Astrocyte (in vitro differentiated cells and primary cell): Measurements from ENCODE around the gene PIP4K2C. TPM values are rescaled to one million over a fixed set of nuclear protein-coding genes. Genes with fewer than 3 reads are reported as not detected.
A peak's percentile ranks its signal among the peaks of the same experiment; 100 is the strongest.

Source experiments
- DNase-seq: peaks from one replicate; pipeline ENCODE4 v3.0.0-alpha.2; 2010; ENCODE audit warnings: low read depth
- FAIRE-seq: peaks from 2 replicates; lab custom pipeline; 2011; peaks lifted over from hg19 to GRCh38; lab: Jason Lieb, UNC
- H2AFZ ChIP-seq: 2 replicates; pipeline ENCODE4 v1.6.0; 2012; ENCODE audit warnings: low read depth, low read length, inconsistent platforms
- H3K27ac ChIP-seq: 2 replicates; pipeline ENCODE4 v1.5.1; 2011; ENCODE audit warnings: low read depth, low read length, inconsistent platforms
- H3K27me3 ChIP-seq: 2 replicates; pipeline ENCODE4 v1.6.0; 2011; ENCODE audit warnings: low read length, inconsistent platforms; ENCODE audit not compliant: insufficient read depth
- H3K36me3 ChIP-seq: 2 replicates; pipeline ENCODE4 v1.5.1; 2011; ENCODE audit warnings: low read length, inconsistent platforms; ENCODE audit not compliant: insufficient read depth
- H3K4me1 ChIP-seq: 2 replicates; pipeline ENCODE4 v1.5.1; 2011; ENCODE audit warnings: low read length, inconsistent platforms; ENCODE audit not compliant: insufficient read depth
- H3K4me2 ChIP-seq: 2 replicates; pipeline ENCODE4 v1.6.0; 2012; ENCODE audit warnings: low read length, inconsistent platforms
- H3K4me3 ChIP-seq: 2 replicates; pipeline ENCODE4 v1.5.1; 2011; ENCODE audit warnings: low read depth, mild to moderate bottlenecking, low read length, inconsistent platforms; ENCODE audit not compliant: insufficient read depth
- H3K79me2 ChIP-seq: 2 replicates; pipeline ENCODE4 v1.6.0; 2012; ENCODE audit warnings: mild to moderate bottlenecking, low read length, inconsistent platforms; ENCODE audit not compliant: insufficient read depth
- H3K9ac ChIP-seq: 2 replicates; pipeline ENCODE4 v1.6.0; 2012; ENCODE audit warnings: mild to moderate bottlenecking, low read length, inconsistent platforms
- H3K9me3 ChIP-seq: 2 replicates; pipeline ENCODE4 v1.5.1; 2012; ENCODE audit warnings: low read depth, mild to moderate bottlenecking, low read length, inconsistent platforms; ENCODE audit not compliant: insufficient read depth
- H4K20me1 ChIP-seq: 2 replicates; pipeline ENCODE4 v1.6.0; 2012; ENCODE audit warnings: low read length, inconsistent platforms; ENCODE audit not compliant: insufficient read depth
- H3K27ac Mint-ChIP-seq: one replicate; pipeline ENCODE4 v1.8.0; 2021; ENCODE audit warnings: mild to moderate bottlenecking, mixed read lengths; ENCODE audit not compliant: unreplicated experiment
- H3K27me3 Mint-ChIP-seq: one replicate; pipeline ENCODE4 v1.8.0; 2021; ENCODE audit warnings: low read depth, mixed read lengths; ENCODE audit not compliant: unreplicated experiment
- H3K36me3 Mint-ChIP-seq: one replicate; pipeline ENCODE4 v1.8.0; 2021; ENCODE audit warnings: low read depth, mixed read lengths; ENCODE audit not compliant: unreplicated experiment
- H3K4me1 Mint-ChIP-seq: one replicate; pipeline ENCODE4 v1.8.0; 2021; ENCODE audit warnings: low read depth, mixed read lengths; ENCODE audit not compliant: unreplicated experiment
- H3K4me3 Mint-ChIP-seq: one replicate; pipeline ENCODE4 v1.8.0; 2021; ENCODE audit warnings: mild to moderate bottlenecking, moderate library complexity, mixed read lengths; ENCODE audit not compliant: unreplicated experiment
- H3K9me3 Mint-ChIP-seq: one replicate; pipeline ENCODE4 v1.8.0; 2021; ENCODE audit warnings: mild to moderate bottlenecking, mixed read lengths; ENCODE audit not compliant: unreplicated experiment
- EZH2 ChIP-seq: IDR thresholded peaks from 2 replicates; pipeline ENCODE4 v1.6.1; 2012; ENCODE audit warnings: mild to moderate bottlenecking, low read length, inconsistent platforms; ENCODE audit not compliant: insufficient read depth
- total RNA-seq: library from RNA; stranded (reverse); gene quantifications from 2 replicates; pipeline ENCODE4 v1.2.1, GENCODE V29; 2021
- TF ChIP-seq, protein P1 (sequence below): IDR thresholded peaks from 2 replicates; pipeline ENCODE4 v1.5.1; 2011; ENCODE audit warnings: low read depth, mild to moderate bottlenecking, inconsistent platforms, low read length, moderate library complexity; ENCODE audit not compliant: insufficient read depth

Gene PIP4K2C
- total RNA-seq, 1 donor from 2014 or later, result 43.3 TPM

DNA sequence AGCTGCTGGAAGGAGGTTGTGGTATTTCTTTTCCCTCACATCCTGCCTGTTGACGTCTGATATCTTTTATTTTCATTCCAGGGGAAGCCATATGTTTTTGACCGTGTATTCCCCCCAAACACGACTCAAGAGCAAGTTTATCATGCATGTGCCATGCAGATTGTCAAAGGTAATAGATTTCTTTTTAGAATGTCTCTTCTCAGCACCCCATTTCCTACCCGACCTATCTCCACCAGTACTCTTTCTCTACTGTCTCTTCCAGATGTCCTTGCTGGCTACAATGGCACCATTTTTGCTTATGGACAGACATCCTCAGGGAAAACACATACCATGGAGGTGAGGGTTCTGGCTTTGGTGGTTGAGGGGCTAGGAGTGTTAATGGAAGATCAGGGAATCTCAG, 27.6 kb upstream of the PIP4K2C start:
- Mint-ChIP-seq H3K4me3 (no peak overlapping the region), H3K4me1 (no peaks in the 10 kb centered on the region), H3K36me3 (peaks cover 19% of the 10 kb centered on the region), H3K27me3 (peaks cover 12% of the 10 kb centered on the region), H3K9me3 (peaks cover 1% of the 10 kb centered on the region), H3K27ac (no peak overlapping the region)
- Histone ChIP-seq H3K4me1 (peaks cover 3% of the 10 kb centered on the region), H3K4me2 (no peak overlapping the region), H2AFZ (no peak overlapping the region), H3K9ac (no peak overlapping the region), H3K9me3 (no peaks in the 10 kb centered on the region), H3K27me3 (no peaks in the 10 kb centered on the region), H3K4me3 (no peak overlapping the region), H4K20me1 (no peaks in the 10 kb centered on the region), H3K27ac (no peak overlapping the region), H3K36me3 (peaks cover 4% of the 10 kb centered on the region), H3K79me2 (no peaks in the 10 kb centered on the region)
- TF ChIP-seq, protein P1, sequence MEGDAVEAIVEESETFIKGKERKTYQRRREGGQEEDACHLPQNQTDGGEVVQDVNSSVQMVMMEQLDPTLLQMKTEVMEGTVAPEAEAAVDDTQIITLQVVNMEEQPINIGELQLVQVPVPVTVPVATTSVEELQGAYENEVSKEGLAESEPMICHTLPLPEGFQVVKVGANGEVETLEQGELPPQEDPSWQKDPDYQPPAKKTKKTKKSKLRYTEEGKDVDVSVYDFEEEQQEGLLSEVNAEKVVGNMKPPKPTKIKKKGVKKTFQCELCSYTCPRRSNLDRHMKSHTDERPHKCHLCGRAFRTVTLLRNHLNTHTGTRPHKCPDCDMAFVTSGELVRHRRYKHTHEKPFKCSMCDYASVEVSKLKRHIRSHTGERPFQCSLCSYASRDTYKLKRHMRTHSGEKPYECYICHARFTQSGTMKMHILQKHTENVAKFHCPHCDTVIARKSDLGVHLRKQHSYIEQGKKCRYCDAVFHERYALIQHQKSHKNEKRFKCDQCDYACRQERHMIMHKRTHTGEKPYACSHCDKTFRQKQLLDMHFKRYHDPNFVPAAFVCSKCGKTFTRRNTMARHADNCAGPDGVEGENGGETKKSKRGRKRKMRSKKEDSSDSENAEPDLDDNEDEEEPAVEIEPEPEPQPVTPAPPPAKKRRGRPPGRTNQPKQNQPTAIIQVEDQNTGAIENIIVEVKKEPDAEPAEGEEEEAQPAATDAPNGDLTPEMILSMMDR, result no peak
- no peak for TF ChIP-seq EZH2
- DNase-seq, result no peak
- FAIRE-seq, result no peak

DNA sequence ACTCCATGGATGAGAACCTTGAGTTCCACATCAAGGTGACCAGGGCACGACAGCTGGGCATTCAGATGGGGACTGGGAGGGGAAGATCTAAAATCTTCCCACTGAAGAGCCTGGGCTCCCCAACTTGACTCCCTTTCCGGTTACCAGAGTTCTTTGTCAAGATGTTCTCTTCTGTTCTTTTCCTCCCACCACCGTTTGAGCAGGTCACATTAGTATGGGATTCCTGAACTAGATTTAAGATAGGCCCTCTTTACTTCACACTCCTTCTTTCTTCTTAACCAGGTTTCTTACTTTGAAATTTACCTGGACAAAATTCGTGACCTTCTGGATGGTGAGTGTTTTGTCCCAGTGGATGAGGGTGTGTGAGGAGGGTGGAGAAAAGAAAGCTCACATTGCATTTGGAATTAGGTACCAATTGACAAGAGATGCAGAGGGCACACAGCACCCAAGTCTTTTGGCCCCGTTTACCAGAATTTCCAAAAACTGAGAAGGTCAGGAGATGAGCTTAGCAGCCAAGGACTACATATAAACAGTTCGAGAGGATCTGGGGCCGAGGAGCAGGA, 26.7 kb upstream of the PIP4K2C start:
- Mint-ChIP-seq H3K4me3 (no peak overlapping the region), H3K4me1 (no peaks in the 10 kb centered on the region), H3K27ac (no peak overlapping the region), H3K9me3 (peaks cover 1% of the 10 kb centered on the region), H3K36me3 (peaks cover 27% of the 10 kb centered on the region), H3K27me3 (peaks cover 12% of the 10 kb centered on the region)
- Histone ChIP-seq H3K9ac (no peak overlapping the region), H4K20me1 (no peaks in the 10 kb centered on the region), H3K36me3 (peaks cover 4% of the 10 kb centered on the region), H3K27me3 (no peaks in the 10 kb centered on the region), H3K27ac (no peak overlapping the region), H3K79me2 (no peaks in the 10 kb centered on the region), H3K4me1 (peaks cover 3% of the 10 kb centered on the region), H3K4me2 (no peak overlapping the region), H2AFZ (no peak overlapping the region), H3K4me3 (no peak overlapping the region), H3K9me3 (no peaks in the 10 kb centered on the region)
- no peak for FAIRE-seq
- TF ChIP-seq, protein P1, result no peak
- no peak for TF ChIP-seq EZH2
- no peak for DNase-seq

DNA sequence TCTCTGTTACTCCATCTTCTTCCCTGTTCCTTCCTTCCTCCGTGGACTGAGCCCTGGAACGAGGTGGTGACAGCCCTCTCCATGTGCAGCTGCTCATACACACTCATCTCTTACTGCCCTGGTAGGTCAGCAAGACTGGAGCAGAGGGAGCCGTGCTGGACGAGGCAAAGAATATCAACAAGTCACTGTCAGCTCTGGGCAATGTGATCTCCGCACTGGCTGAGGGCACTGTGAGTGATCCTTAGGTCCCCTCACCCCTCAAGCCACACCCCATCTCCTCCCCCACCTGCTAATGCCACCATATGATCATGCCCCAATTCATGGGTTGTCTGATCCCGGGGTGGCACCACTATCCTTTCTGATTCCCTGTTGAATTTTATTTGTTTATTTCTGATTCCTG, 22.2 kb upstream of the PIP4K2C start:
- Histone ChIP-seq H3K9me3 (no peaks in the 10 kb centered on the region), H3K79me2 (no peaks in the 10 kb centered on the region), H3K36me3 (peaks cover under 1% of the 10 kb centered on the region), H3K4me1 (no peaks in the 10 kb centered on the region), H3K9ac (no peak overlapping the region), H3K4me2 (no peak overlapping the region), H2AFZ (no peak overlapping the region), H3K27me3 (no peaks in the 10 kb centered on the region), H3K27ac (no peak overlapping the region), H3K4me3 (no peak overlapping the region), H4K20me1 (no peaks in the 10 kb centered on the region)
- H3K9me3 Mint-ChIP-seq, result no peaks in the 10 kb centered on the region
- H3K4me3 Mint-ChIP-seq, result peak overlapping the region; percentile 12
- H3K27me3 Mint-ChIP-seq, result peaks cover 9% of the 10 kb centered on the region
- no peak overlapping the region for H3K27ac Mint-ChIP-seq
- peaks cover 43% of the 10 kb centered on the region for H3K36me3 Mint-ChIP-seq
- FAIRE-seq, result no peak
- no peaks in the 10 kb centered on the region for H3K4me1 Mint-ChIP-seq
- TF ChIP-seq, protein P1, result no peak
- no peak for TF ChIP-seq EZH2
- no peak for DNase-seq
